Astrocyte (in vitro differentiated cells and primary cell): Measurements from ENCODE around the gene KCNC1.

Source experiments
- CTCF ChIP-seq: IDR thresholded peaks from 2 replicates; pipeline ENCODE4 v1.5.1; 2011; ENCODE audit warnings: low read depth, mild to moderate bottlenecking, inconsistent platforms, low read length, moderate library complexity; ENCODE audit not compliant: insufficient read depth
- EZH2 ChIP-seq: IDR thresholded peaks from 2 replicates; pipeline ENCODE4 v1.6.1; 2012; ENCODE audit warnings: mild to moderate bottlenecking, low read length, inconsistent platforms; ENCODE audit not compliant: insufficient read depth

- TF ChIP-seq CTCF (no peak), EZH2 (no peak)
Measured at GRCh38 chr11:17782145-17782544, 47.6 kb downstream of the KCNC1 start.
